IMR-90 (cell line): ENCODE measurements around the gene TUBA3E. TPM values are rescaled to one million over a fixed set of nuclear protein-coding genes. Genes with fewer than 3 reads are reported as not detected.

ENCODE experiments used
- ATAC-seq: fragments of 200-7000 bp; cut with Tn5 transposase; 2 replicates; pipeline ENCODE4 v1.9.1; 2020; ENCODE audit warnings: low read depth, mild to moderate bottlenecking, moderate library complexity
- BruUV-seq: library from RNA; stranded (reverse); fragments of 400-500 nt; replicated peaks from 2 replicates; lab custom pipeline; 2021; lab: Mats Ljungman, UMichigan
- CTCF ChIA-PET: fragments of 300-600 bp; formaldehyde crosslinking; extraction: SDS; loops from one replicate; lab custom pipeline; 2021; ENCODE audit warnings: antibody characterized with exemption; lab: Yijun Ruan, JAX
- POLR2A ChIA-PET: fragments of 300-600 bp; sonication (Branson Sonifier 250); formaldehyde crosslinking; loops from one replicate; lab custom pipeline; 2022; ENCODE audit warnings: antibody characterized with exemption; ENCODE audit not compliant: unreplicated experiment; lab: Charles Lee
- DNase-seq: peaks from one replicate; pipeline ENCODE4 v3.0.0; 2013
- H2AFZ ChIP-seq: replicated peaks from 2 replicates; pipeline ENCODE3; 2013; ENCODE audit warnings: low read length, mild to moderate bottlenecking; ENCODE audit not compliant: poor library complexity
- H2AK5ac ChIP-seq: 2 replicates; pipeline ENCODE4 v1.6.1; 2013; ENCODE audit warnings: low read depth, low read length, inconsistent platforms
- H2AK9ac ChIP-seq: replicated peaks from 2 replicates; pipeline ENCODE3; 2013; ENCODE audit warnings: mild to moderate bottlenecking, low read depth, low read length, moderate library complexity; ENCODE audit not compliant: poor library complexity
- H2BK120ac ChIP-seq: 2 replicates; pipeline ENCODE4 v1.6.1; 2013; ENCODE audit warnings: low read depth, low read length, inconsistent platforms
- H2BK15ac ChIP-seq: 3 replicates; pipeline ENCODE4 v1.6.1; 2013; ENCODE audit warnings: low read depth, low read length, inconsistent platforms
- H2BK20ac ChIP-seq: 2 replicates; pipeline ENCODE4 v1.6.1; 2013; ENCODE audit warnings: low read depth, mild to moderate bottlenecking, inconsistent platforms, low read length, moderate library complexity
- H2BK5ac ChIP-seq: 2 replicates; pipeline ENCODE4 v1.6.1; 2013; ENCODE audit warnings: mild to moderate bottlenecking, low read depth, low read length, inconsistent platforms; ENCODE audit not compliant: poor library complexity, severe bottlenecking
- H3K14ac ChIP-seq: replicated peaks from 2 replicates; pipeline ENCODE4 v1.6.1; 2013; ENCODE audit warnings: low read depth, low read length, inconsistent platforms
- H3K18ac ChIP-seq: 2 replicates; pipeline ENCODE4 v1.6.1; 2013; ENCODE audit warnings: low read depth, low read length, control low read depth
- H3K23ac ChIP-seq: 2 replicates; pipeline ENCODE4 v1.6.1; 2013; ENCODE audit warnings: low read depth, low read length, inconsistent platforms
- H3K27ac ChIP-seq: 2 replicates; pipeline ENCODE4 v1.5.1; 2013; ENCODE audit warnings: mild to moderate bottlenecking, control low read depth, low read length; ENCODE audit not compliant: insufficient read depth
- H3K27me3 ChIP-seq: 2 replicates; pipeline ENCODE4 v1.6.1; 2013; ENCODE audit warnings: low read length; ENCODE audit not compliant: control insufficient read depth, insufficient read depth
- H3K36me3 ChIP-seq: 2 replicates; pipeline ENCODE4 v1.6.1; 2013; ENCODE audit warnings: low read length, mixed read lengths; ENCODE audit not compliant: control insufficient read depth, insufficient read depth
- H3K4ac ChIP-seq: 2 replicates; pipeline ENCODE4 v1.6.1; 2013; ENCODE audit warnings: low read depth, low read length, inconsistent platforms
- H3K4me1 ChIP-seq: 2 replicates; pipeline ENCODE4 v1.6.1; 2013; ENCODE audit warnings: low read length, mixed read lengths; ENCODE audit not compliant: control insufficient read depth, insufficient read depth
- H3K4me2 ChIP-seq: 2 replicates; pipeline ENCODE4 v1.6.1; 2013; ENCODE audit warnings: low read depth, mild to moderate bottlenecking, control low read depth, low read length, moderate library complexity
- H3K4me3 ChIP-seq: 2 replicates; pipeline ENCODE4 v1.5.1; 2013; ENCODE audit warnings: low read depth, mild to moderate bottlenecking, control low read depth, low read length, moderate library complexity; ENCODE audit not compliant: insufficient read depth
- H3K56ac ChIP-seq: 2 replicates; pipeline ENCODE4 v1.6.1; 2013; ENCODE audit warnings: low read length, inconsistent platforms; ENCODE audit not compliant: insufficient read depth; ENCODE audit errors: extremely low read depth
- H3K79me1 ChIP-seq, 2 experiments: 2 replicates each; pipeline ENCODE4 v1.6.1; 2013; ENCODE audit warnings: low read length in 2 of 2, inconsistent platforms in 1 of 2, low read depth in 1 of 2
- H3K9ac ChIP-seq: 2 replicates; pipeline ENCODE4 v1.6.1; 2013; ENCODE audit warnings: low read depth, low read length, control low read depth
- H3K9me1 ChIP-seq: 2 replicates; pipeline ENCODE4 v1.6.1; 2013; ENCODE audit warnings: low read length, inconsistent platforms; ENCODE audit not compliant: insufficient read depth
- H3K9me3 ChIP-seq: 2 replicates; pipeline ENCODE4 v1.6.1; 2013; ENCODE audit warnings: low read length; ENCODE audit not compliant: control insufficient read depth, insufficient read depth
- H4K20me1 ChIP-seq: 2 replicates; pipeline ENCODE4 v1.6.1; 2013; ENCODE audit warnings: low read length, inconsistent platforms; ENCODE audit not compliant: insufficient read depth
- H4K5ac ChIP-seq: 2 replicates; pipeline ENCODE4 v1.6.1; 2013; ENCODE audit warnings: mild to moderate bottlenecking, low read depth, low read length, control low read depth
- H4K8ac ChIP-seq, 2 experiments: 2 replicates each; pipeline ENCODE4 v1.6.1; 2013; ENCODE audit warnings: low read depth in 2 of 2, low read length in 2 of 2, control low read depth in 1 of 2, inconsistent platforms in 1 of 2
- H4K91ac ChIP-seq: 2 replicates; pipeline ENCODE4 v1.6.1; 2013; ENCODE audit warnings: low read depth, low read length, inconsistent platforms; ENCODE audit not compliant: insufficient read depth
- MAFK ChIP-seq: IDR thresholded peaks from 2 replicates; pipeline ENCODE4 v1.6.1; 2012; ENCODE audit warnings: low read depth, low read length, improper control_type of control experiment
- MAZ ChIP-seq: IDR thresholded peaks from 2 replicates; pipeline ENCODE4 v1.6.1; 2012; ENCODE audit warnings: low read depth, mild to moderate bottlenecking, low read length, improper control_type of control experiment, moderate library complexity, borderline replicate concordance
- MXI1 ChIP-seq: IDR thresholded peaks from 2 replicates; pipeline ENCODE4 v1.6.1; 2012; ENCODE audit warnings: low read depth, mild to moderate bottlenecking, low read length, moderate library complexity, borderline replicate concordance
- POLR2A ChIP-seq: IDR thresholded peaks from 2 replicates; pipeline ENCODE4 v1.6.1; 2012; ENCODE audit warnings: mild to moderate bottlenecking, low read depth, low read length
- RFX5 ChIP-seq: IDR thresholded peaks from 2 replicates; pipeline ENCODE4 v1.8.0; 2012; ENCODE audit warnings: low read depth, mild to moderate bottlenecking, low read length, moderate library complexity
- WGBS, 2 experiments: methylation state at CpG; one replicate each; pipeline versions ENCODE4 v1.1.5 to v1.1.7; 2013; ENCODE audit warnings: missing lambda C conversion rate in 2 of 2; ENCODE audit not compliant: insufficient read length in 1 of 2; ENCODE audit errors: extremely low coverage in 2 of 2; 5-methylcytosine and 5-hydroxymethylcytosine counted together
- dilution Hi-C: fragments of 300-500 bp; cut with HindIII; formaldehyde crosslinking; loops from one replicate; pipeline ENCODE4 v1.14.3; 2018; ENCODE audit warnings: low sequenced_read_pairs; ENCODE audit not compliant: unreplicated experiment
- in situ Hi-C: fragments of 300-500 bp; cut with MboI; formaldehyde crosslinking; loops from 3 replicates; pipeline ENCODE4 v1.14.3; 2019; ENCODE audit warnings: low sequenced_read_pairs, inconsistent platforms, mixed read lengths
- intact Hi-C: fragments of 100-400 bp; cut with micrococcal nuclease; formaldehyde crosslinking; loops from 2 replicates; pipeline ENCODE4 v1.10.0; 2022
- polyA plus RNA-seq, 3 experiments: library from polyadenylated mRNA; depleted of rRNA; stranded (reverse); fragments of >200 nt; gene quantifications; 2 replicates each; pipeline ENCODE4 v1.2.3, GENCODE V29; 2012; ENCODE audit warnings: low replicate concordance in 1 of 3
- total RNA-seq: library from RNA; depleted of rRNA; stranded (reverse); fragments of >200 nt; gene quantifications from 2 replicates; pipeline ENCODE4 v1.2.3, GENCODE V29; 2012
- TF ChIP-seq, protein P1 (sequence below): fragments of 150-350 bp; IDR thresholded peaks from 2 replicates; pipeline ENCODE4 v1.6.1; 2017; ENCODE audit warnings: mild to moderate bottlenecking, antibody characterized with exemption, low read length, low read depth
- TF ChIP-seq, protein P2 (sequence below): conservative IDR thresholded peaks from 2 replicates; pipeline ENCODE4 v1.5.1; 2012; ENCODE audit warnings: mild to moderate bottlenecking, low read depth, low read length, improper control_type of control experiment
- TF ChIP-seq, protein P3 (sequence below): fragments of 150-350 bp; IDR thresholded peaks from 2 replicates; pipeline ENCODE4 v1.6.1; 2016; ENCODE audit warnings: low read depth, mild to moderate bottlenecking, low read length, moderate library complexity, borderline replicate concordance

TUBA3E gene
- total and polyA plus RNA-seq, 2 of the 4 experiments (the other 2 are of a cell fraction): not detected

DNA sequence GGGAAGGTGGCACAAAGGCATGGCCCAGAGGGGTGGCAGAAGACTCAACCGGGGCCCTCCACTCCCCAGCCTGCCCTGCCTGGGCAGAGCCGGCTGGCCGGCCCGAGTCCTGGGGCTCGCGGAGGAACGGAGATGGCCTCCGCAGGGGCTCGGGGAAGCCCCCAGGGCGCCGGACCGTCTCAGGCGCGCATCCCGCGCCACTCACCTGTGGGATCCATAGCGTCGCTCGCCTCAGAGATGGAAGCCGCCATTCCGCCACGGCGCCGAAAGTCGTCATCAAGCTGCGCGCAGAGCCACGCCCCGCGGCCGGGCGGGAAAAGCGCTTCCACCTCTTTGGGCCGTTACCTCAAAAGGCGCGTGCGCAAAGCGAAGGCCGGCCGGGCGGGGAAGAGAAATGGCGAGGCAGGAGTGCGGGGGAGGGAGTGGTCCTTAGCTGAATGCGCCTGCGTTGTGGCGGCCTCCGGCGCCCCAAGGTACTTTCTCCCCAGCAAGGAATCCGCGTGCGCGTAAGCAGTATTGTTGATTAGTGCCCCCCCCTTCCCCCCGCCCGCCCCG lies 16.8 kb downstream of the TUBA3E start, which contains the start of gene SMPD4:
SMPD4 (minus strand) TSS at position 278 of the 555 bp plus-strand sequence. CDS start 5,010 bp downstream, outside the sequence.
- H3K79me1 ChIP-seq: peaks cover 5 to 29% of the 10 kb centered on the region in 2 experiments
- peak; percentile 93 for DNase-seq
- H2BK120ac ChIP-seq: peak within 1 kb of the TSS; percentile 68
- no peak for TF ChIP-seq MAFK
- TF ChIP-seq, protein P1, sequence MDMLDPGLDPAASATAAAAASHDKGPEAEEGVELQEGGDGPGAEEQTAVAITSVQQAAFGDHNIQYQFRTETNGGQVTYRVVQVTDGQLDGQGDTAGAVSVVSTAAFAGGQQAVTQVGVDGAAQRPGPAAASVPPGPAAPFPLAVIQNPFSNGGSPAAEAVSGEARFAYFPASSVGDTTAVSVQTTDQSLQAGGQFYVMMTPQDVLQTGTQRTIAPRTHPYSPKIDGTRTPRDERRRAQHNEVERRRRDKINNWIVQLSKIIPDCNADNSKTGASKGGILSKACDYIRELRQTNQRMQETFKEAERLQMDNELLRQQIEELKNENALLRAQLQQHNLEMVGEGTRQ: 0 out of 2 replicates have a peak, but pooled peaks have one; percentile 15
- peak; percentile 87 for TF ChIP-seq MXI1
- no peak for TF ChIP-seq RFX5
- TF ChIP-seq POLR2A: peak; percentile 30
- TF ChIP-seq, protein P2, sequence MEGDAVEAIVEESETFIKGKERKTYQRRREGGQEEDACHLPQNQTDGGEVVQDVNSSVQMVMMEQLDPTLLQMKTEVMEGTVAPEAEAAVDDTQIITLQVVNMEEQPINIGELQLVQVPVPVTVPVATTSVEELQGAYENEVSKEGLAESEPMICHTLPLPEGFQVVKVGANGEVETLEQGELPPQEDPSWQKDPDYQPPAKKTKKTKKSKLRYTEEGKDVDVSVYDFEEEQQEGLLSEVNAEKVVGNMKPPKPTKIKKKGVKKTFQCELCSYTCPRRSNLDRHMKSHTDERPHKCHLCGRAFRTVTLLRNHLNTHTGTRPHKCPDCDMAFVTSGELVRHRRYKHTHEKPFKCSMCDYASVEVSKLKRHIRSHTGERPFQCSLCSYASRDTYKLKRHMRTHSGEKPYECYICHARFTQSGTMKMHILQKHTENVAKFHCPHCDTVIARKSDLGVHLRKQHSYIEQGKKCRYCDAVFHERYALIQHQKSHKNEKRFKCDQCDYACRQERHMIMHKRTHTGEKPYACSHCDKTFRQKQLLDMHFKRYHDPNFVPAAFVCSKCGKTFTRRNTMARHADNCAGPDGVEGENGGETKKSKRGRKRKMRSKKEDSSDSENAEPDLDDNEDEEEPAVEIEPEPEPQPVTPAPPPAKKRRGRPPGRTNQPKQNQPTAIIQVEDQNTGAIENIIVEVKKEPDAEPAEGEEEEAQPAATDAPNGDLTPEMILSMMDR: no peak
- TF ChIP-seq, protein P3, sequence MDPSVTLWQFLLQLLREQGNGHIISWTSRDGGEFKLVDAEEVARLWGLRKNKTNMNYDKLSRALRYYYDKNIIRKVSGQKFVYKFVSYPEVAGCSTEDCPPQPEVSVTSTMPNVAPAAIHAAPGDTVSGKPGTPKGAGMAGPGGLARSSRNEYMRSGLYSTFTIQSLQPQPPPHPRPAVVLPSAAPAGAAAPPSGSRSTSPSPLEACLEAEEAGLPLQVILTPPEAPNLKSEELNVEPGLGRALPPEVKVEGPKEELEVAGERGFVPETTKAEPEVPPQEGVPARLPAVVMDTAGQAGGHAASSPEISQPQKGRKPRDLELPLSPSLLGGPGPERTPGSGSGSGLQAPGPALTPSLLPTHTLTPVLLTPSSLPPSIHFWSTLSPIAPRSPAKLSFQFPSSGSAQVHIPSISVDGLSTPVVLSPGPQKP: no peak
- TF ChIP-seq MAZ: 0 out of 2 replicates have a peak, but pooled peaks have one; percentile 47
- H4K91ac ChIP-seq: peak within 1 kb of the TSS; percentile 93
- H2BK15ac ChIP-seq: no peak within 1 kb of the TSS
- intact Hi-C loops (loop anchor here (1.0 kb wide), 1 partner anchor 151 kb away; no protein-coding TSS in a partner anchor), dilution Hi-C loops (no loop called here), in situ Hi-C loops (loop anchor here (5.0 kb wide), 1 partner anchor 151 kb away; no protein-coding TSS in a partner anchor)
- H2AK5ac ChIP-seq: peak within 1 kb of the TSS; percentile 91; the same call in 1 of the 2 replicates
- H3K9me1 ChIP-seq: peaks cover 3% of the 10 kb centered on the region; the same call in 1 of the 2 replicates
- H3K27me3 ChIP-seq: no peaks in the 10 kb centered on the region
- H3K4me3 ChIP-seq: peak within 1 kb of the TSS; percentile 99
- H4K8ac ChIP-seq: peak within 1 kb of the TSS; percentile 41 to 90; a peak in 3 of 4 replicates
- no peak within 1 kb of the TSS; the same call in 1 of the 2 replicates for H3K18ac ChIP-seq
- H2AFZ ChIP-seq: peak within 1 kb of the TSS; percentile 100
- peak within 1 kb of the TSS; percentile 98 for H3K23ac ChIP-seq
- H3K56ac ChIP-seq: peak within 1 kb of the TSS; percentile 96
- peaks cover 8% of the 10 kb centered on the region for H3K4me1 ChIP-seq
- no TSS peak for BruUV-seq
- peak within 1 kb of the TSS; percentile 88 for H3K4me2 ChIP-seq
- peak within 1 kb of the TSS; percentile 75 for H3K27ac ChIP-seq
- WGBS, 2 experiments: 0% methylated on average over 23 of the region's 55 CpGs; no CpG with 5 or more reads in 1 of the 2 experiments
- ChIA-PET CTCF (interaction anchor here (0.6 to 0.8 kb wide), 2 partner anchors 14 to 150 kb away, joined by 3 to 4 read pairs; no protein-coding TSS in a partner anchor), POLR2A (no interaction called here)
- H2AK9ac ChIP-seq: peak within 1 kb of the TSS; percentile 89
- peaks cover 5% of the 10 kb centered on the region for H3K36me3 ChIP-seq
- peak; percentile 80 for ATAC-seq
- peak within 1 kb of the TSS; percentile 98 for H4K5ac ChIP-seq
- peak within 1 kb of the TSS; percentile 94 for H3K9ac ChIP-seq
- H3K4ac ChIP-seq: peak within 1 kb of the TSS; percentile 97
- peak within 1 kb of the TSS; percentile 96 for H3K14ac ChIP-seq
- H4K20me1 ChIP-seq: 0 out of 2 replicates have a peak, but pooled peaks cover 3% of the 10 kb centered on the region
- H3K9me3 ChIP-seq: no peaks in the 10 kb centered on the region
- H2BK20ac ChIP-seq: 0 out of 2 replicates have a peak within 1 kb of the TSS, but pooled peaks have one; percentile 16
- peak within 1 kb of the TSS; percentile 77 for H2BK5ac ChIP-seq
